Activated CD4-positive, alpha-beta T cell treated with anti-CD3 and anti-CD28 coated beads for 36 hours (primary cell): Measurements from ENCODE around the gene FREM1. TPM values are rescaled to one million over a fixed set of nuclear protein-coding genes. Genes with fewer than 3 reads are reported as not detected.
"Not testable (repeated sequence)": the region's sequence is repeated elsewhere in the genome, so short reads cannot be mapped to it uniquely, and the experiment has no call there.

ENCODE experiments used
- ATAC-seq: fragments of 200-7000 bp; cut with Tn5 transposase; one replicate; pipeline ENCODE4 v1.10.0; 2021; ENCODE audit warnings: mild to moderate bottlenecking, moderate library complexity
- CTCF ChIA-PET: fragments of 350-600 bp; sonication (Branson Sonifier 250); formaldehyde crosslinking; loops from one replicate; lab custom pipeline; 2021; ENCODE audit warnings: antibody characterized with exemption; lab: Charles Lee
- POLR2A ChIA-PET: fragments of 350-600 bp; sonication (Branson Sonifier 250); formaldehyde crosslinking; loops from one replicate; lab custom pipeline; 2021; ENCODE audit warnings: antibody characterized with exemption, inconsistent platforms; lab: Charles Lee
- DNase-seq: peaks from one replicate; pipeline ENCODE4 v3.0.0-alpha.2; 2020
- H3K27ac Mint-ChIP-seq: one replicate; pipeline ENCODE4 v1.8.0; 2021; ENCODE audit warnings: mixed read lengths
- H3K27me3 Mint-ChIP-seq: one replicate; pipeline ENCODE4 v1.8.0; 2021; ENCODE audit warnings: mixed read lengths
- H3K36me3 Mint-ChIP-seq: one replicate; pipeline ENCODE4 v1.8.0; 2021; ENCODE audit warnings: low read depth, mixed read lengths
- H3K4me1 Mint-ChIP-seq: one replicate; pipeline ENCODE4 v1.8.0; 2021; ENCODE audit warnings: mixed read lengths
- H3K4me3 Mint-ChIP-seq: one replicate; pipeline ENCODE4 v1.8.0; 2021; ENCODE audit warnings: mild to moderate bottlenecking, moderate library complexity, mixed read lengths
- H3K9me3 Mint-ChIP-seq: one replicate; pipeline ENCODE4 v1.8.0; 2021; ENCODE audit warnings: low read depth, mixed read lengths
- intact Hi-C, 2 experiments: fragments of 100-400 bp; cut with DNase I in 1 of 2; cut with micrococcal nuclease in 1 of 2; formaldehyde crosslinking; loops; one replicate each; pipeline versions ENCODE4 v1.14.2 to v1.15.1; 2022 to 2024; cut with DNase I, micrococcal nuclease
- total RNA-seq, 2 experiments: library from RNA; stranded (reverse); gene quantifications; one replicate each; pipeline ENCODE4 v1.2.3, GENCODE V29; 2021

Gene FREM1
- total RNA-seq, 2 experiments from 2014 or later, result not detected

GRCh38 chr9:14935106-14935751 lies 25.0 kb upstream of the FREM1 start:
- CTCF ChIA-PET, result interaction anchor here (0.8 to 1.2 kb wide), 2 partner anchors 16 to 352 kb away, joined by 3 read pairs; no protein-coding TSS in a partner anchor
- no peak overlapping the region for H3K27ac Mint-ChIP-seq
- intact Hi-C loops, result no loop called here

GRCh38 chr9:14932641-14933040 lies 22.4 kb upstream of the FREM1 start:
- H3K4me1 Mint-ChIP-seq, result no peaks in the 10 kb centered on the region
- no peaks in the 10 kb centered on the region for H3K36me3 Mint-ChIP-seq
- H3K27ac Mint-ChIP-seq, result no peak overlapping the region
- ATAC-seq, result no peak
- intact Hi-C loops, result no loop called here
- CTCF ChIA-PET, result no interaction called here
- H3K9me3 Mint-ChIP-seq, result no peaks in the 10 kb centered on the region
- no peak for DNase-seq
- no peaks in the 10 kb centered on the region for H3K27me3 Mint-ChIP-seq
- POLR2A ChIA-PET, result no interaction called here
- H3K4me3 Mint-ChIP-seq, result no peak overlapping the region

More at GRCh38 chr9:14935106-14935751, 25.0 kb upstream of the FREM1 start:
- no peak for ATAC-seq
- POLR2A ChIA-PET, result no interaction called here
- Mint-ChIP-seq H3K27me3 (no peaks in the 10 kb centered on the region), H3K4me3 (no peak overlapping the region), H3K36me3 (no peaks in the 10 kb centered on the region), H3K4me1 (no peaks in the 10 kb centered on the region), H3K9me3 (no peaks in the 10 kb centered on the region)
- DNase-seq, result no peak

GRCh38 chr9:14932231-14932630 lies 22.0 kb upstream of the FREM1 start:
- ChIA-PET POLR2A (no interaction called here), CTCF (no interaction called here)
- ATAC-seq (no peak), DNase-seq (no peak)
- Mint-ChIP-seq H3K27me3 (no peaks in the 10 kb centered on the region), H3K27ac (no peak overlapping the region), H3K4me1 (no peaks in the 10 kb centered on the region), H3K9me3 (no peaks in the 10 kb centered on the region), H3K36me3 (no peaks in the 10 kb centered on the region), H3K4me3 (no peak overlapping the region)
- intact Hi-C loops, result no loop called here

- H3K4me3 Mint-ChIP-seq, result no peak overlapping the region
- intact Hi-C loops, result no loop called here
- ChIA-PET CTCF (no interaction called here), POLR2A (no interaction called here)
- no peak overlapping the region for H3K27ac Mint-ChIP-seq
- no peaks in the 10 kb centered on the region for H3K4me1 Mint-ChIP-seq
- no peaks in the 10 kb centered on the region for H3K36me3 Mint-ChIP-seq
- no peaks in the 10 kb centered on the region for H3K9me3 Mint-ChIP-seq
- H3K27me3 Mint-ChIP-seq, result peaks cover 2% of the 10 kb centered on the region
- DNase-seq (no peak), ATAC-seq (no peak)
Observed at GRCh38 chr9:14926941-14927624, 16.9 kb upstream of the FREM1 start.

- no peak for DNase-seq
- ChIA-PET CTCF (interaction anchor here (0.7 kb wide), 1 partner anchor 741 kb away, joined by 3 read pairs; no protein-coding TSS in a partner anchor), POLR2A (no interaction called here)
- H3K4me3 Mint-ChIP-seq, result no peak overlapping the region
- ATAC-seq, result no peak
- H3K9me3 Mint-ChIP-seq, result no peaks in the 10 kb centered on the region
- peaks cover 2% of the 10 kb centered on the region for H3K27me3 Mint-ChIP-seq
- no peaks in the 10 kb centered on the region for H3K36me3 Mint-ChIP-seq
- no peaks in the 10 kb centered on the region for H3K4me1 Mint-ChIP-seq
- intact Hi-C loops, result no loop called here
- no peak overlapping the region for H3K27ac Mint-ChIP-seq
Observed at GRCh38 chr9:14924230-14925219, 14.3 kb upstream of the FREM1 start.

GRCh38 chr9:14923701-14924100 lies 13.5 kb upstream of the FREM1 start:
- H3K4me1 Mint-ChIP-seq, result no peaks in the 10 kb centered on the region
- intact Hi-C loops, result no loop called here
- H3K27me3 Mint-ChIP-seq, result peaks cover 2% of the 10 kb centered on the region
- no peaks in the 10 kb centered on the region for H3K36me3 Mint-ChIP-seq
- DNase-seq, result no peak
- H3K27ac Mint-ChIP-seq, result no peak overlapping the region
- ChIA-PET POLR2A (no interaction called here), CTCF (interaction anchor here (0.7 kb wide), 1 partner anchor 741 kb away, joined by 3 read pairs; no protein-coding TSS in a partner anchor)
- no peaks in the 10 kb centered on the region for H3K9me3 Mint-ChIP-seq
- ATAC-seq, result no peak
- no peak overlapping the region for H3K4me3 Mint-ChIP-seq

- POLR2A ChIA-PET, H3K36me3 Mint-ChIP-seq, H3K4me1 Mint-ChIP-seq, CTCF ChIA-PET, H3K9me3 Mint-ChIP-seq, H3K27ac Mint-ChIP-seq, H3K4me3 Mint-ChIP-seq, DNase-seq, H3K27me3 Mint-ChIP-seq, ATAC-seq, intact Hi-C loops: not testable (repeated sequence)
Observed at GRCh38 chr9:14920805-14921204, 10.6 kb upstream of the FREM1 start.

- Mint-ChIP-seq H3K27me3 (peaks cover 7% of the 10 kb centered on the region), H3K4me3 (no peak overlapping the region), H3K4me1 (no peaks in the 10 kb centered on the region), H3K27ac (no peak overlapping the region), H3K9me3 (no peaks in the 10 kb centered on the region), H3K36me3 (no peaks in the 10 kb centered on the region)
- DNase-seq, result no peak
- CTCF ChIA-PET, result no interaction called here
- POLR2A ChIA-PET, result interaction anchor here (0.7 kb wide), 1 partner anchor 94 kb away, joined by 4 read pairs; no protein-coding TSS in a partner anchor
- no peak for ATAC-seq
- intact Hi-C loops, result no loop called here
Observed at GRCh38 chr9:14913366-14913765, 3.1 kb upstream of the FREM1 start.

GRCh38 chr9:14912859-14913258 lies 2.6 kb upstream of the FREM1 start:
- DNase-seq (no peak), ATAC-seq (no peak)
- H3K27ac Mint-ChIP-seq, result no peak overlapping the region
- ChIA-PET POLR2A (no interaction called here), CTCF (no interaction called here)
- peaks cover 7% of the 10 kb centered on the region for H3K27me3 Mint-ChIP-seq
- H3K9me3 Mint-ChIP-seq, result no peaks in the 10 kb centered on the region
- intact Hi-C loops, result no loop called here
- no peaks in the 10 kb centered on the region for H3K4me1 Mint-ChIP-seq
- no peak overlapping the region for H3K4me3 Mint-ChIP-seq
- no peaks in the 10 kb centered on the region for H3K36me3 Mint-ChIP-seq

GRCh38 chr9:14911046-14911445 lies 818 bp upstream of the FREM1 start:
- intact Hi-C loops, result no loop called here
- Mint-ChIP-seq H3K27me3 (peaks cover 7% of the 10 kb centered on the region), H3K9me3 (no peaks in the 10 kb centered on the region), H3K4me1 (no peaks in the 10 kb centered on the region), H3K4me3 (no peak overlapping the region), H3K27ac (no peak overlapping the region), H3K36me3 (no peaks in the 10 kb centered on the region)
- no peak for ATAC-seq
- CTCF ChIA-PET, result no interaction called here
- POLR2A ChIA-PET, result no interaction called here
- no peak for DNase-seq

GRCh38 chr9:14909601-14909960 lies 647 bp downstream of the FREM1 start:
- no peak for ATAC-seq

More at GRCh38 chr9:14909601-14909960, 647 bp downstream of the FREM1 start:
- ChIA-PET CTCF (no interaction called here), POLR2A (no interaction called here)
- H3K36me3 Mint-ChIP-seq, result no peaks in the 10 kb centered on the region
- no peak overlapping the region for H3K4me3 Mint-ChIP-seq
- no peak overlapping the region for H3K27ac Mint-ChIP-seq
- peaks cover 5% of the 10 kb centered on the region for H3K27me3 Mint-ChIP-seq
- DNase-seq, result no peak
- H3K9me3 Mint-ChIP-seq, result no peaks in the 10 kb centered on the region
- H3K4me1 Mint-ChIP-seq, result no peaks in the 10 kb centered on the region
- intact Hi-C loops, result no loop called here
